ENCODE results near the gene DRP2.

- TF ChIP-seq CTCF (IDR thresholded peaks at IDR 0.05; ENCODE audit: insufficient read depth, low read length) (no peak), POLR2AphosphoS5 (IDR thresholded peaks at IDR 0.05; ENCODE audit: low read depth) (no peak)
Measured at GRCh38 chrX:101191217-101191750, 28.3 kb upstream of the DRP2 start.

Data from HL-60 (cell line).